Tibial artery (tissue), 4 donors: Measurements from ENCODE around the gene ANKMY2.
"Not testable (repeated sequence)": the region's sequence is repeated elsewhere in the genome, so short reads cannot be mapped to it uniquely, and the experiment has no call there.

Experiments used
- DNase-seq, 2 donors: peaks; one replicate each; pipeline ENCODE4 v3.0.0-alpha.2; 2019
- H3K27ac ChIP-seq, 2 donors: fragments of 200-600 bp; sonication (generic) in 1 of 2; 1 replicate in 1 of 2; 2 replicates in 1 of 2; pipeline ENCODE4 v1.5.1; 2018 to 2019; ENCODE audit warnings: mild to moderate bottlenecking in 1 of 2
- H3K27me3 ChIP-seq, 2 donors: fragments of 200-600 bp; sonication (generic) in 1 of 2; one replicate each; pipeline versions ENCODE4 v1.5.1 to v1.6.0; 2016 to 2019
- H3K36me3 ChIP-seq, 3 donors: fragments of 200-600 bp; sonication (generic) in 2 of 3; one replicate each; pipeline ENCODE4 v1.5.1; 2016 to 2019; ENCODE audit warnings: mild to moderate bottlenecking in 2 of 3
- H3K4me1 ChIP-seq, 4 donors: fragments of 200-600 bp; sonication (generic) in 2 of 4; 1 replicate in 3 of 4; 2 replicates in 1 of 4; pipeline ENCODE4 v1.5.1; 2016 to 2019
- H3K4me3 ChIP-seq, 2 donors: fragments of 200-600 bp; sonication (generic) in 1 of 2; 1 replicate in 1 of 2; 2 replicates in 1 of 2; pipeline ENCODE4 v1.5.1; 2018 to 2019; ENCODE audit warnings: mild to moderate bottlenecking in 2 of 2
- H3K9me3 ChIP-seq, 3 donors: fragments of 200-600 bp; sonication (generic) in 1 of 3; one replicate each; pipeline ENCODE4 v1.5.1; 2016 to 2019
- CTCF ChIP-seq, 2 experiments: fragments of 200-600 bp in 1 of 2; fragments of 450-650 bp in 1 of 2; IDR thresholded peaks; one replicate each; pipeline ENCODE4 v1.5.1; 2017 to 2019; ENCODE audit warnings: antibody characterized with exemption in 2 of 2, mild to moderate bottlenecking in 1 of 2, moderate library complexity in 1 of 2
- intact Hi-C: fragments of 100-400 bp; cut with DNase I; formaldehyde crosslinking; loops from one replicate; pipeline ENCODE4 v1.15.0; 2023; ENCODE audit warnings: low total_unique reads

ANKMY2 gene

GRCh38 chr7:16667355-16667754 lies 21.8 kb upstream of the ANKMY2 start:
- Histone ChIP-seq H3K27me3 (no peaks in the 10 kb centered on the region), H3K4me1 (peaks cover 0 to 8% (median 3%) of the 10 kb centered on the region in 4 donors), H3K4me3 (no peak overlapping the region), H3K36me3 (peaks cover 3 to 10% (median 5%) of the 10 kb centered on the region in 3 donors), H3K9me3 (no peaks in the 10 kb centered on the region), H3K27ac (no peak overlapping the region)
- intact Hi-C loops = no loop called here
- no peak for TF ChIP-seq CTCF (IDR thresholded peaks at IDR 0.05)
- DNase-seq = no peak

GRCh38 chr7:16661924-16662323 lies 16.4 kb upstream of the ANKMY2 start:
- intact Hi-C loops = no loop called here
- DNase-seq = no peak
- Histone ChIP-seq H3K4me1 (peaks cover 0 to 28% (median 9%) of the 10 kb centered on the region in 4 donors), H3K27ac (peak overlapping the region in 1 of 2 donors; percentile 31), H3K9me3 (no peaks in the 10 kb centered on the region), H3K4me3 (no peak overlapping the region), H3K27me3 (no peaks in the 10 kb centered on the region), H3K36me3 (peaks cover 3 to 5% (median 4%) of the 10 kb centered on the region in 3 donors)
- TF ChIP-seq CTCF (IDR thresholded peaks at IDR 0.05) = no peak

GRCh38 chr7:16660702-16661464 lies 15.3 kb upstream of the ANKMY2 start:
- H3K9me3 ChIP-seq = no peaks in the 10 kb centered on the region
- no peak overlapping the region for H3K4me3 ChIP-seq
- H3K27ac ChIP-seq = no peak overlapping the region
- no peak for DNase-seq
- TF ChIP-seq CTCF (IDR thresholded peaks at IDR 0.05) = no peak
- H3K36me3 ChIP-seq = no peaks in the 10 kb centered on the region
- intact Hi-C loops = no loop called here
- H3K4me1 ChIP-seq = peaks cover 0 to 28% (median 9%) of the 10 kb centered on the region in 4 donors
- H3K27me3 ChIP-seq = no peaks in the 10 kb centered on the region

GRCh38 chr7:16659854-16660497 lies 14.4 kb upstream of the ANKMY2 start:
- peaks cover 0 to 28% (median 9%) of the 10 kb centered on the region in 4 donors for H3K4me1 ChIP-seq
- H3K36me3 ChIP-seq, intact Hi-C loops, H3K27ac ChIP-seq, DNase-seq, H3K27me3 ChIP-seq, H3K9me3 ChIP-seq, H3K4me3 ChIP-seq: not testable (repeated sequence)

- Histone ChIP-seq H3K27ac (no peak overlapping the region), H3K4me3 (no peak overlapping the region), H3K36me3 (no peaks in the 10 kb centered on the region), H3K4me1 (peaks cover 0 to 26% (median 9%) of the 10 kb centered on the region in 4 donors), H3K27me3 (no peaks in the 10 kb centered on the region), H3K9me3 (no peaks in the 10 kb centered on the region)
- TF ChIP-seq CTCF (IDR thresholded peaks at IDR 0.05) = no peak
- intact Hi-C loops = no loop called here
- no peak for DNase-seq
Observed at GRCh38 chr7:16657656-16658279, 12.2 kb upstream of the ANKMY2 start.

GRCh38 chr7:16656141-16656540 lies 10.6 kb upstream of the ANKMY2 start:
- DNase-seq = no peak
- Histone ChIP-seq H3K4me1 (peaks cover 0 to 11% (median 2%) of the 10 kb centered on the region in 4 donors), H3K27me3 (no peaks in the 10 kb centered on the region), H3K9me3 (no peaks in the 10 kb centered on the region), H3K36me3 (no peaks in the 10 kb centered on the region), H3K4me3 (no peak overlapping the region), H3K27ac (no peak overlapping the region)
- intact Hi-C loops = no loop called here
- no peak for TF ChIP-seq CTCF (IDR thresholded peaks at IDR 0.05)
